ENCODE results near the gene UXS1.

- TF ChIP-seq FOXA1 (IDR thresholded peaks at IDR 0.05) (no peak), HDGF (IDR thresholded peaks at IDR 0.05; ENCODE audit: borderline replicate concordance) (no peak), FOXM1 (IDR thresholded peaks at IDR 0.05; ENCODE audit: borderline replicate concordance) (no peak), TARDBP (IDR thresholded peaks at IDR 0.05) (no peak), ARNT (IDR thresholded peaks at IDR 0.05) (no peak), FOXK2 (IDR thresholded peaks at IDR 0.05) (no peak), SP1 (IDR thresholded peaks at IDR 0.05) (no peak), SUZ12 (IDR thresholded peaks at IDR 0.05) (no peak), BHLHE40 (IDR thresholded peaks at IDR 0.05; ENCODE audit: borderline replicate concordance) (no peak)
Measured at GRCh38 chr2:106053581-106053980, 140.5 kb downstream of the UXS1 start.

Data from HEK293T (cell line).